GM12873 (cell line): ENCODE data around the gene LRRC8A.

ENCODE experiments used
- CTCF ChIP-seq: IDR thresholded peaks from 2 replicates; pipeline ENCODE4 v1.5.1; 2012; ENCODE audit warnings: low read depth, mild to moderate bottlenecking, moderate library complexity, low read length, control low read depth; ENCODE audit not compliant: insufficient read depth; ENCODE audit errors: missing control alignments

Gene LRRC8A

GRCh38 chr9:128940271-128940921, 58.5 kb downstream of the LRRC8A start:
- TF ChIP-seq CTCF = no peak

- no peak for TF ChIP-seq CTCF
These were observed 59.2 kb downstream of the LRRC8A start for GRCh38 chr9:128940946-128941755.

- no peak for TF ChIP-seq CTCF
These were observed 62.1 kb downstream of the LRRC8A start for GRCh38 chr9:128943832-128944620.

- no peak for TF ChIP-seq CTCF
These were observed 64.0 kb downstream of the LRRC8A start for GRCh38 chr9:128945798-128946501.

GRCh38 chr9:128946571-128947276, 64.8 kb downstream of the LRRC8A start:
- TF ChIP-seq CTCF = no peak

GRCh38 chr9:128947277-128947526, 65.3 kb downstream of the LRRC8A start:
- TF ChIP-seq CTCF = no peak
